Stimulated activated naive CD8-positive, alpha-beta T cell treated with anti-CD3 and anti-CD28 coated beads, Interleukin-15, Interleukin-2, amounts not matched to agents 100 ng/mL and 50 ng/mL, for 24 hours (primary cell): Measurements from ENCODE around the gene CCDC8.

Experiments
- H3K27ac Mint-ChIP-seq: one replicate; pipeline ENCODE4 v1.8.0; 2021; ENCODE audit warnings: mild to moderate bottlenecking, mixed read lengths
- H3K27me3 Mint-ChIP-seq: one replicate; pipeline ENCODE4 v1.8.0; 2021; ENCODE audit warnings: mixed read lengths
- H3K36me3 Mint-ChIP-seq: one replicate; pipeline ENCODE4 v1.8.0; 2021; ENCODE audit warnings: low read depth, mixed read lengths
- H3K4me1 Mint-ChIP-seq: one replicate; pipeline ENCODE4 v1.8.0; 2021; ENCODE audit warnings: low read depth, mixed read lengths
- H3K4me3 Mint-ChIP-seq: one replicate; pipeline ENCODE4 v1.8.0; 2021; ENCODE audit warnings: mild to moderate bottlenecking, mixed read lengths
- H3K9me3 Mint-ChIP-seq: one replicate; pipeline ENCODE4 v1.8.0; 2021; ENCODE audit warnings: mixed read lengths

Gene CCDC8

GRCh38 chr19:46371371-46371901 lies 41.9 kb downstream of the CCDC8 start:
- Mint-ChIP-seq H3K9me3 (no peaks in the 10 kb centered on the region), H3K27ac (no peak overlapping the region), H3K4me3 (no peak overlapping the region), H3K27me3 (no peaks in the 10 kb centered on the region), H3K4me1 (peaks cover 21% of the 10 kb centered on the region), H3K36me3 (peaks cover 34% of the 10 kb centered on the region)

GRCh38 chr19:46369817-46370216 lies 43.5 kb downstream of the CCDC8 start:
- no peak overlapping the region for H3K27ac Mint-ChIP-seq
- no peaks in the 10 kb centered on the region for H3K9me3 Mint-ChIP-seq
- H3K36me3 Mint-ChIP-seq, result peaks cover 23% of the 10 kb centered on the region
- no peaks in the 10 kb centered on the region for H3K27me3 Mint-ChIP-seq
- H3K4me1 Mint-ChIP-seq, result peaks cover 22% of the 10 kb centered on the region
- H3K4me3 Mint-ChIP-seq, result no peak overlapping the region

DNA sequence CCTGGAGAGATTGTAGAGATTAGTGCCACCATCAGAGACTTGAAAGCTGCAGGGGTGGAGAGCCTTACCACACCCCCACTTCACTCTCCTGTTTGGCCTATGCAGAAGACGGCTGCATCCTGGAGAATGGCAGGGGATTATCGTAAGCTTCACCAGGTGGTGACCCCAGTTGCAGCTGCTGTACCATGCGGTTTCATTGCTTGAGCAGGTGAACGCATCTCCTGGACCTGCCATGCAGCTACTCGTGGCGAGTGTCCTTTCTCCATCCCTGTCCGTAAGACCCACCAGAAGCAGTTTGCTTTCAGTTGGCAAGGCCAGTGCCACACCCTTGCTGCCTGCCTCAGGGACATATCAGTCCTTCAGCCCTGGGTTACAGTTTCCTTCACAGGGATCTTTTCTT lies 45.2 kb downstream of the CCDC8 start:
- Mint-ChIP-seq H3K27me3 (no peaks in the 10 kb centered on the region), H3K27ac (no peak overlapping the region), H3K9me3 (no peaks in the 10 kb centered on the region), H3K36me3 (peaks cover 36% of the 10 kb centered on the region), H3K4me1 (peaks cover 28% of the 10 kb centered on the region), H3K4me3 (no peak overlapping the region)

GRCh38 chr19:46367426-46367825 lies 45.9 kb downstream of the CCDC8 start:
- H3K36me3 Mint-ChIP-seq, result peaks cover 36% of the 10 kb centered on the region
- H3K27me3 Mint-ChIP-seq, result no peaks in the 10 kb centered on the region
- no peak overlapping the region for H3K27ac Mint-ChIP-seq
- H3K4me1 Mint-ChIP-seq, result peaks cover 28% of the 10 kb centered on the region
- no peaks in the 10 kb centered on the region for H3K9me3 Mint-ChIP-seq
- H3K4me3 Mint-ChIP-seq, result no peak overlapping the region

DNA sequence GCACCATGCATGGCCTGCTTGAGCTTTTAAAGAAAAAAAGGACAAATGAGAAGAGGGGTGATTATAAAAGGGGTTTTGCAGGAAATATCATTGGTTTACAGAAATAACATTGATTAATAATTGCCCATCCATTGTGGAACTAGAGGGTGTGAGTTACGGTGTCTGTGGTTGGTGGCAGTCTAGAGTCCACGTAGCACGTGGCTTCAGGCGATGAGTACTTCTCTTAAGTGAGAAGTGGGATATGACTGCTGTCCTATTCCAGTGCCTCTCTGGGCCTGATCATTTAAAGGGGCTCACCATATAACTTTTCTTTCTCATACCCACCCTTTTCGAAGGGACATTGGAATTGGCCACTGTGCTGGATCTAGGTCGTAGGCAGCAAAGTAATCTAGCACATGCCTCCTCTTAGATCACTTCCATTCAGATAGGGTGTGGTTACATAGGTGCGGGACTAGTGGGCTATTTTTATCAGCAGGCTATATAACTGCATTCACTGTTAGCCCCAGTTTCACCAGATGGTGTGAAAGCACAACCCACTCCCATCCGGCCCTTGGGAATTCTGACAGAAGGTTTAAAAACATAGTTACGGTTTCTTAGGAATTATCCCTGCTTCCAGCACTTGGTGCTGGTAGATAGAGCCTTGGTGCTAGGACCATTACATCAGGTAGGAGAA lies 46.6 kb downstream of the CCDC8 start:
- H3K9me3 Mint-ChIP-seq, result no peaks in the 10 kb centered on the region
- H3K36me3 Mint-ChIP-seq, result peaks cover 39% of the 10 kb centered on the region
- peaks cover 32% of the 10 kb centered on the region for H3K4me1 Mint-ChIP-seq
- no peaks in the 10 kb centered on the region for H3K27me3 Mint-ChIP-seq
- no peak overlapping the region for H3K27ac Mint-ChIP-seq
- H3K4me3 Mint-ChIP-seq, result no peak overlapping the region

DNA sequence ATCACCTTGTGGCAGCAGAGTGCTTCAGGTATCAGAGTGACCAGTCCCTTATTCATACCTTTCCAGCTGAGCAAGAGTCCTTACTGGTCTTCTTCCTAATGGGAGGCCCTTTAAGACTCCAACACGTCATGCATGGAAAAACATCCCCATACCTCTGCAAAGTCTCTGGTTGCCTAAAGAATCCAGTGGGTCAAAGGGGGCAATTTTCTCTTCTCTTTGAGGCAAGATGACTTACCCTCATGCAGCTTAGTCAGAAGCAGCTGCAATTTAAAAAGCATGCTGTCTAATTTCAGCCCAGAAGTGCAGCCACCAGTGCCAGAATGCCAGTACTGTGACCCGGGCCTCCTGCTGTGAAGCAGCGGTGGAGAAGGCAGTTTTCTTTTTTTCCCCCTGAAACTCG lies 47.8 kb downstream of the CCDC8 start:
- Mint-ChIP-seq H3K36me3 (peaks cover 42% of the 10 kb centered on the region), H3K27me3 (no peaks in the 10 kb centered on the region), H3K4me1 (peaks cover 33% of the 10 kb centered on the region), H3K9me3 (no peaks in the 10 kb centered on the region), H3K4me3 (no peak overlapping the region), H3K27ac (no peak overlapping the region)

- Mint-ChIP-seq H3K4me3 (no peak overlapping the region), H3K4me1 (peaks cover 37% of the 10 kb centered on the region), H3K36me3 (peaks cover 46% of the 10 kb centered on the region), H3K27me3 (no peaks in the 10 kb centered on the region), H3K9me3 (no peaks in the 10 kb centered on the region), H3K27ac (no peak overlapping the region)
Observed at GRCh38 chr19:46364359-46364758, 49.0 kb downstream of the CCDC8 start.

DNA sequence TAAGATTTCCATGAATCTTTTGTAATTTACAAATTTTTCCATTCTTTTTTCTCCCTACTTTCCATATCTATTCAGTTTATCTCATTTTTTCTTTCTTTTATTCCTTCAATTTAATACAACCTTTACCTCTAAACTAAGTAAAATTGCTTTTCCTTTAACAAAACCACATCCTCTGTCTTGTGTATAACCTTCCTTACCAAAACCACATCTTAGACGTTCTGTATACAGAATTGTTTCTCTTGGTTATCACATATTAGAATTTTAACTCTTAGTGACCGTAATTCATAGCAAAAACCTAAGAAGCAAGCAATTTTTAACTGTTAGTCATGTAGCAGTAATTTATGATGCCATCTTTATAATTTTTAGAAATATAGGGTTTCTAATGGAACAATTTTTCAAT lies 51.4 kb downstream of the CCDC8 start:
- Mint-ChIP-seq H3K4me1 (peaks cover 33% of the 10 kb centered on the region), H3K27ac (peak overlapping the region; percentile 74), H3K27me3 (no peaks in the 10 kb centered on the region), H3K4me3 (peak overlapping the region; percentile 67), H3K9me3 (no peaks in the 10 kb centered on the region), H3K36me3 (peaks cover 56% of the 10 kb centered on the region)
